Stimulated activated CD8-positive, alpha-beta memory T cell treated with anti-CD3 and anti-CD28 coated beads, Interleukin-15, amount 100 ng/mL, for 48 hours (primary cell): ENCODE results near the gene KCTD21.

ENCODE experiments used
- DNase-seq, 2 donors: peaks; one replicate each; pipeline ENCODE4 v3.0.0-alpha.2; 2020; ENCODE audit warnings: low read depth in 2 of 2

Gene KCTD21

DNA sequence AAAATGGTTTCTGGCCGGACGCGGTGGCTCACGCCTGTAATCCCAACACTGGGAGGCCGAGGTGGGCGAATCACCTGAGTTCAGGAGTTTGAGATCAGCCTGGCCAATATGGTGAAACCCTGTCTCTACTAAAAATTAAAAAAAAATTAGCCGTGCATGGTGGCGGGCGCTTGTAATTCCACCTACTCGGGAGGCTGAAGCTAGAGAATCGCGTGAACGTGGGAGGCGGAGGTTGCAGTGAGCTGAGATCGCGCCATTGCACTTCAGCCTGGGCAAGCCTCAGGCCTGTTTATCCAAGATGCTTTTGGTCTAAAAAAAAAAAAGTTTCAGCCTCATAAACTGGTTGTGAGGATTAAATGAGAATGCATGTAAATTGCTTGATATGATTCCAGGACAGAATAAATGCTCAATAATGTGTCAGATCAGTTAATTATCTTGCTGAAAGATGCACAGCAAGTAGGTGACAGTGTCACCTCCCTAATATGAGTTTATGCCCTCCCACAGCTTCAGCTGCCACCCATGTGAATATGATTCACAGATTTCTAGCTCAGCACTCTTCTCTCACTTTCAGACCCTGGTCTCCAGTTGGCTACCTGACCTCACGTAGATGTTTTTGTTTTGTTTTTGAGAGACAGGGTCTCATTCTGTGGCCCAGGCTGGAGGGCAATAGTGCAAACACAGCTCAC lies 47.9 kb downstream of the KCTD21 start:
- DNase-seq = no peak

DNA sequence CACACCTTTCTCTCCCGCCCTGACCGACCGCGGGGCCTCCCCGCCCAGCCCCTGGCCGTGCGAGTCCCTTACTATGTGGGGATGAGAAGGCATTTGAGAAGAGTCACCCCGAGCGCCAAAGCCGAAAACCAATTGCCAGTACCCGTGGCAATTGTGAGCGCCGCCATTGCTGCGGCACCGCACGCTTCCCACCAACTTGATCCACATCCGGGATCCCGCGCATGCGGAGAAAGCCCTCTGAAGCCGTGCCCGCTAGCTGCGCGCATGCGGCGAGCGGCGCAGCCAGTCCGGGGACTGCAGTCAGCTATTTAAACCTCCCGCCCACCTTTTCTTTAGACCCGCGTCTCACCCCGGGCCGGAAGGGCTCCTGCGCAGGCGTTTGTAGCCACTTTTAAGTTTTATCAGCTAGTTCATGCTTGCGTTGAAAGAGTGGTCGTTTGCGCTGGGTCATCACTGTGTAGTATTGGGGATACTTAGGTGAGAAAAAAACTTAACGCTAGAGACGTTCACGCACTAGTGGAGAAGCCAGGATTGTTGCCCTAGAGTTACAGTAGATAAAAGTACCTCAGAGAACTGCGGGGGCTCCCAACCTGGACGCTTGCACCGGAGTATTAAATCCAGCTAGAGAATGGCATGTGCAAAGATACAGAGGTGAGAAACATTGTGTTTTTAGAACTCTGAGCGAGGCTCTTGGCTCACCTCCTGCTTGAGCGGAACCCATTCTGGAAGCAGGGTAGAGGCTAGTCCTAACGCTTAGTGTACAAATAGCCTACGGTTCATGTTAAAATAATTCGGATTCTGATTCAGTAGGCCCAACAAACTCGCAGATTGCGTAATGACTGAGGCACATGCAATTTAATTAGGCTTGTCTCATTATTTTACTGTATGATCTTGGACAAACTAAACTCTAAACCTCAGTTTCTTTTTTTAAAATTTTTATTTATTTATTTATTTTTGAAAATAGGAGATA lies 48.7 kb downstream of the KCTD21 start, which contains the start of gene ALG8:
ALG8 (minus strand) TSS at position 205 of the 970 bp plus-strand sequence; CDS start at position 167, 38 bp downstream.
- peak; percentile 97 for DNase-seq

DNA sequence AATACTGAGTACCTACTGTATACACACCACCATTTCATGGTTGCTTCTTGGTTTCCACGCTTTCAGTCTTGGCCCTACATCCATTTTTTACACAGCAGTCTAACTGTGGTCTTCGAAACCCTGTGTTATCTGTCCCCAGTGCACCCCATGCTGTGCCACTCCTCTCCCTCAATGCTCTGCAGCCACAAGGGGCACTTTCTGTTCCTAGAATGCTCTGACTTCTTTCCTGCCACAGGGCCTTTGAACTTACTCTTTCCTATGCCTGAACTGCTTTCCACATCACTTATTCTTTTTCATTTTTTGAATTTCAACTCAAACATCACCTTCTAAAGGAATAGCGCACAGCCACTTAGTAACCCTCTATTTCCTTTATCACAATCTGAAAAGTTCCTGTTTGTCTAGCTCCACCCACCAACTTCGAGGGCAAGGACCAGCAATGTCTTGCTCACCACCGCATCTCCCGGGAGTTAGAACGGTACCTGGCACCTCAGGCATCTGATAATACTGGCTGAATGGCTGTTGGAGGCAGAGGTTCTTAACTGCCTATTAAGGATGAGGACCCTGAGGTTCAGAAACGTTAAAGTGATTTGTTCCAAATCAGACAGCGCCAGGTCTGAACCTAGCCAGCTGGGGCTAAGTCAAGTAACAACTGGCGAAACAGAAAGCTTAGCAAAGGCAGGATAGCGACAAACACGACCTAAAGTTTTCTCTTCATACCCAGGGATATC lies 49.6 kb downstream of the KCTD21 start:
- DNase-seq = peak; percentile 10 to 22

DNA sequence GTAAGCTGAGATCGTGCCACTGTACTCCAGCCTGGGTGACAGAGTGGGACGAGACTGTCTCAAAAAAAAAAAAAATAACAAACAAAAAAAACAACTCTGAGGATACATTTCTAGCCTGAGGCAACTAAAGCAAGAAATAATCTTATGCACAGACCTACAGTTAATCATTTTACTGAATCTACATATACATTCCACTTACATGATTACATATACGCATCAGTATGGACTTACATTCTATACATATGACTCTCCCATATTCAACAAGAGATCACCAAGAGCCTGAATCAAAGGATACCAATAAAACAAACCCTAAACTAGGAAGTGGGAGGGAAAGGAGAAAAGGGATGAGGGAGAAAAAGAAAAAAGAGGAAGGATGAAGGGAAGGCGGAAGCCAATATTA lies 50.1 kb downstream of the KCTD21 start:
- no peak for DNase-seq

DNA sequence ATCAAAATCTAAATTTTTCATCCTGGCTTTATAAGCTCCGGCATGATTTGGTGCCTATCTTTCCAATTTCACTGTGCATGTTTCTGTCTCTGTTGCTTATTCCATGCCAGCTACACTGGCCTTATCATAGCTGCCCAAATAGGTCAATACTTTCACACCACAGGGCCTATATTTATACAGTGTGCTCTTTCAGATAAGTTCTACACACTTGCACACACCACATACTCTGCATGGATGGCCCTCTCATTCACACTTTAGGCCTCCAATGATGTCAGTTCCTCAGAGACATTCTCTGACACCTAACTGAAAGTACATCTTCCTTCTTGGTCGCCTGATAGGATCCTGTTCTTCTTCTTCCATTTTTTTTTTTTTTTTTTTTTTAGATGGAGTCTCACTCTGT lies 56.0 kb downstream of the KCTD21 start:
- no peak for DNase-seq

DNA sequence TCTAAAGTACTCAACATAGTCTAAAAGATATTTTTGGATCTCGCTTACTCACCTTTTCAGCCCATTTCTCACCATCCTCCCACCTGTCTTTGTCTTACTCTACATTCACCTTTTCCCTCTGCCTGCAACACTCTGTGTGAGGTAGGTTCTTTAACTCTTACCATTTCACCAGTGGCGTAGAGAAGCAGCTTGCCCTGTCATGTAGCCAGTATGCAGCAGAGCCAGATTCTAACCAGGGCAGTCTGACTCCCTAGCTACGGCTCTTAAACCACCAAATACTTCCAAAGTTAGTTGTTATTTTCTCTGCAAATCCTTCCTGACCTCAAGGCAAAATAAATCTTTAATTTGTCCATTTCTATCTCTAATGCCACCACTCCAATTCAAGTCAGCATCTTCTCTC lies 56.5 kb downstream of the KCTD21 start:
- DNase-seq = no peak

DNA sequence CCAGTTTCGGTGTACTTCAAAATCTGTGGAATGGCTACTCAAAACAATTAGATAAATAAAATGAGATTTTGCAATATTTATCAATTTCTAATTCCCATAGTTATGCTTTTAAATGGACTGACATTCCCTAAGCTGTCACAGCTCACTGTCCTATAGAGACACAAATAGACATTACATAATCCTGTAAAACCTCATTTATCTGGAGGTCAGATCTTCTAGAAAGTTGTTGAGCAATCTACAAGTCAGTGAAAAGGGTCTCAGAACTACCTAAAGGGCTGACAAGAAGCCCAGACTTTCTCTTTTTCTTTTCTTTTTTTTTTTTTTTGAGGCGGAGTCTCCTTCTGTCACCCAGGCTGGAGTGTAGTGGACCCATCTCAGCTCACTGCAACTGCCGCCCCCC lies 61.0 kb downstream of the KCTD21 start:
- no peak for DNase-seq
